NCI-H226 (cell line): ENCODE results near the gene TTC7B.

Source experiments
- DNase-seq: peaks from one replicate; pipeline ENCODE4 v3.0.0-alpha.2; 2015

The TTC7B gene

DNA sequence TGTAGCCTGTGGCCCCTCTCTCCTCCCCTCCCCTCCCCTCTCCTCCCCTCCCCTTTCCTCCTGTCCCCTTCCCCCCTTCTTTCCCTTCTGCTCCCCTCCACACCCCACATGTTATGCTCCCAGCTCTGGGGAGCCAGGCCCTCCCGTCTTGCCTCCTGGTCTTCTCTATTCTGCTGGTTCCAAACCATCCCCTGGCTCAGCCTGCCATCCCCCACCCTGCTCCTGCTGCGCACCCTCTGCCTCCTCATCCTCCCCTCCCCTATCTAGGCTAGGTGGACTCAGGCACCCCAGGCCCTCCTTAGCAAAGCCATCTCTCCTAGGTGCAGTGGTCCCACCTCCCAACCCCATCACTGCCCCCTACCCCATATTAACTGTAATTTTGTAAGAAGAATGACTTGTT, 319.9 kb downstream of the TTC7B start:
- no peak for DNase-seq

DNA sequence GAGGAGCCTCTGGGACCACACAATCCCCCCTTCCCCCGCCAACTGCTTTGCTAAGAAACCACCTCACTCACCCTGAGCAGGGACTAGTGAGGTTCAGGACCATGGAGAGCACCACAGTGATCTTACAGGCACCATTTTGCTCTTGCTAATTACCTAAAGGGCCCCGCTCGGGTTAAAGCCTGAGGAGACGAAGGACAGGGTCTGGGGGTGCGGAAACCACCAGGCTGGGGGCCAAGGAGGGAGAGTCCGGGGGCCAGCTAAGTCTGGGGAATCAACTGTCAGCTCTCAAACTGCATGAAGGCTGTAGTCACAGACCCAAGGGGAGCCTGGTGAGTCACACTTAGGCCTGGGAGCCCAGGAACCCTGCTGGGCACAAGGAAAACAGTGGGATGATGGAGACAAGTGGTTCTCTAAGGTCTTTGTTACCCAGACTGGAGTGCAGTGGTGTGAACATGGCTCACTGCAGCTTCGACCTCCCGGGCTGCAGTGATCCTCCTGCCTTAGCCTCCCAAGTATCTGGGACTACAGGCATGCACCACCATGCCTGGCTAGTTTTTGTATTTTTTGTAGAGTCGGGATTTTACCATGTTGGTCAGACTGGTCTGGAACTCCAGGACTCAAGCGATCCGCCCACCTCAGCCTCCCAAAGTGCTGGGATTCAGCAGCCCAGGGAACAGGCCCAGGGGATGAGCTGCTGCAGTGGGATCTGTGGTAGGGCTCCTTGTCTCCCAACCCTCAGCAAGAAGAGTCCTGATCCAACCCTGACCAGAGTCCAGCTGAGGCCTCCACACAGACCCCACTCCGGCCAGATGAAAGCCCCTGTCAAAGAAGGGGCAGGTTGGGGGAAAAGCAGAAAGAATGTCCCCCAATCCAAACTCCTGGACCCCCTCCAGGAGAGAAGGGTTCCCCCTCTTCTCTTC, 320.6 kb downstream of the TTC7B start:
- DNase-seq, result peak; percentile 29

DNA sequence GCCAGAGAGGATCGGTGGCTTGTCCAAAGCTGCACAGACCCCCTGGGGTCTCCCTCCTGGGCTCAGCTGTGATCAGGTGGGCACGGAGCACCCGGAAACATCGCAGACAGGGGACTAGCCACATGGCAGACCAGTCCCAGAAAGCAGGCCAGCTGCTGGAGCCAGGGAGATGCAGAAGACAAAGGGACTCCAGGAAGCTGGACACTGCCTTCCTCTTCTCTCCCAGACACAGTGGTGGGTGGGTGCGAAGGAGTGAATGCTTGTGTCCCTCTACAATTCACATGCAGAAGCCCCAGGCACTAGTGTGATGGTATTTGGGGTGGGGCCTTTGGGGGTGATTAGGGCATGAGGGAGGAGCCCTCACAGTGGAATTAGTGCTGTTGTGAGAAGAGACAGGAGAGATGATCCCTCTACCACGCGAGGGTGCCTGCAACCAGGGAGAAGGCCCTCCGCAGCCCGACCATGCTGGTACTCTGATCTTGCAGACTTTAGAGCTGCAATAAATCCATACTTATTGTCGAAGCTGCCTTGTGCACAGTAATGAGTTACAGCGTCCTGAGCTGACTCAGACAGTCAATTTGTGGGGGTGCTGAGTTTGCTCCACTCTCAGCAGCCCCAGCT, 324.2 kb downstream of the TTC7B start:
- no peak for DNase-seq

GRCh38 chr14:90491221-90491885, 324.9 kb downstream of the TTC7B start:
- DNase-seq, result peak; percentile 13

DNA sequence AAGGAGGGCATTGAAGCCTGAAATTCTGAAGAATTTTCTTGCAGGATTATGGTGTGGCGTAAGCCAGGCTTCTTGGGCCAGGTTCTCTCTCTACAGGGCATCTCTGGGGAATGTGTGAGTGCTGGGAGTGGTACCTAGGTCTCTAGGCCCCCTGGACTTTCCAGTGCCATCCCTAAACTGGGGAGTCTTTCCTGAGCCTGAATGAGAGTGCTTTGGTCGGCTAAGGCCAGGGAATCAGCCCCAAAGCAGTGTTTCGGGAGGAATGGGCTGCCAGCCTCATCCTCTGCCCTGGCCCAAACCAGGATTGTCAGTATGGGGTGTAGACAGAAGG, 325.5 kb downstream of the TTC7B start:
- DNase-seq, result no peak

GRCh38 chr14:90489916-90490719, 326.1 kb downstream of the TTC7B start:
- no peak for DNase-seq

- DNase-seq, result no peak
Measured at GRCh38 chr14:90489306-90489705, 326.9 kb downstream of the TTC7B start.

GRCh38 chr14:90488256-90488655, 328.0 kb downstream of the TTC7B start:
- no peak for DNase-seq

- no peak for DNase-seq
Measured at GRCh38 chr14:90487462-90487861, 328.8 kb downstream of the TTC7B start.

- DNase-seq, result no peak
Measured at GRCh38 chr14:90487031-90487430, 329.2 kb downstream of the TTC7B start.

DNA sequence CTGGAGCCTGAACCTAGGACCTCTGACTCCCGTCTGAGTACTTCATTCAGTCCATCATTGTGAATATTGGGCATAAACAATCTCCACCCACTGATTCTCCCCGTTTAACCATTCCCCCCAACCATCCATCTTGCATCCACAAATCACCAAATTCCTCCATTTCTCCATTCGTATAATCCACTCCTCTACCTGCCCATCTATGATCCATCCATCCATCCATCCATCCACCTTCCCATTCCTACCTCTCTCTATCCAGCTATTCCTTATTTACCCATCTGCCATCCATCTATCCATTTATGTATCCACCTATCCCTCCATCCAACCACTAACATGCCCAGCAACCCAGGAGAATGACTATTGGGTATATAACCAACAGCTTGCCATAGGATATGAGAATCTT, 331.9 kb downstream of the TTC7B start:
- DNase-seq, result no peak

DNA sequence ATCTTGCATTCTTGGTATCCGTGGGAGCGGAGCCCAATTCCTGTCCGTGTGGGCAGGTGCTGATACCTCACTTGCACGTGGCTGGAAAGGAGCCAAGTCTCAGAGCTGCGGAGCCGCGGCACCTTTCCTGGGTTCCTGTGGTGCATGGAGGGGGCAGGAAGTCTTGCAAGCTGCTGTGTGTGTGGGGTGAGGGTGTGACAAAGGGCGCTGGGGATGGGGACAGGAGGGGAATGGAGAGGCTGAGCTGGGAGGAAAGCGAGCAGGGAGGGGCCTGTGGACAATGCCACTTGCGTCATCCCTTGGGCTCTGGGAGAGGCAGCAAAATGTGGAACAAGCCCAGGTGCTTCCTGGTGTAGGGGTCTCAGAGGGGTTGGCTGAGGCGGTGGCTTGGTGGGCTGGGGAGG, 332.7 kb downstream of the TTC7B start:
- no peak for DNase-seq

DNA sequence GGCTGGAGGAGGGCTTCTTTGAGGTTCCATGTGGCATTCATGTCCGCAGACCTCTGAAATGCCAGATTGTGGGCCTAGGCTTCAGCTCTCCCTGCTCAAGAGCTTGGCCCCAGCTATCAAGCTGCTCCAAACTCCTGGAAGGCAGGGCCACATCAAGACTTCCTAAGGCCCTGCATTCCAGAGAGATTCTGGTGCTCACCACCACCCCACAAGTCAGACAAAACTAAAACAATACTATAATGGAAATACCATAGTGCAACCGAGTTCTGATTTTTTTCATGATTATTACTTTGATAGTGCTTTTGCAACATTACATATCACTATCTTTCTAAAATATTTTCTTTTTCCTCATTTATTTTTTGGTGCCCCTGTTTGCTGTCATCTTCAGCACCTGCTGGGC, 333.1 kb downstream of the TTC7B start:
- DNase-seq, result no peak

DNA sequence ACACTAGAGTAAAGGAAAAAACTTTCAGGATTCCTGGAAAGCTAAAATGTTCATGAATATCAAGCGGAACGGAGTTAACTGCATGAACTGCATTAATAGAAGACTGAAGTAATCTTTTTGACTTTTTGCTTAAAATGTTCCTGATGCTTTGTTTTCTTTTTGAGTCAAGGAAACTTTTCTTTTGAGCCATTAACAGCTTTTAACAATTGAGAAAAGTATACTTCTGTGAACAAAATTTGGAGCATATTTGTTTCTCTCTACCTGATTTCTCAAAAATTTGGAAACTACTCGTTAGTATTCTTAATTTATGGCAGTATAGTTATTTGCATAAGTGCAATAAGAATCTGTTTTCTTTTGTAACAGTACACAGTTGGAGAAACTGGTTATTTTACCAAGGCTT, 340.9 kb downstream of the TTC7B start:
- DNase-seq, result no peak
